GM12872 (cell line): ENCODE results near the gene SMTNL1.

ENCODE experiments used
- TF ChIP-seq, protein P1 (sequence below): IDR thresholded peaks from 3 replicates; pipeline ENCODE4 v1.5.1; 2011; ENCODE audit warnings: low read depth, mild to moderate bottlenecking, low read length, moderate library complexity; ENCODE audit not compliant: insufficient read depth

The SMTNL1 gene

DNA sequence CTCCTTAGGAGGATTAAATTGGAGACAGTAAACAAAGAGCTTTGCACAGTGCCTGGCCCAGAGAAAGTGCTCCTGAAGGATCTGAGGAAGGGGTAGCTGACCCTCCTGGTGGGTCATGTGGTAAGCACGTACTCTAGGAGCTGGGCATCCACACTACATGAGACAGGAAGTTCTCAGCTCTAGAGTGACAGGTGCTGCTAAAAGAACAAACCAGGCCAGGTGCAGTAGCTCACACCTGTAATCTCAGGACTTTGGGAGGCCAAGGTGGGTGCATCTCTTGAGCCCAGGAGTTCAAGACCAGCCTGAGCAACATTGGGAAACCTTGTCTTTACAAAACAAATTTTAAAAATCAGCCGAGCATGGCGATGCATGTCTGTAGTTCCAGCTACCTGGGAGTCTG lies 35.0 kb upstream of the SMTNL1 start:
- TF ChIP-seq, protein P1, sequence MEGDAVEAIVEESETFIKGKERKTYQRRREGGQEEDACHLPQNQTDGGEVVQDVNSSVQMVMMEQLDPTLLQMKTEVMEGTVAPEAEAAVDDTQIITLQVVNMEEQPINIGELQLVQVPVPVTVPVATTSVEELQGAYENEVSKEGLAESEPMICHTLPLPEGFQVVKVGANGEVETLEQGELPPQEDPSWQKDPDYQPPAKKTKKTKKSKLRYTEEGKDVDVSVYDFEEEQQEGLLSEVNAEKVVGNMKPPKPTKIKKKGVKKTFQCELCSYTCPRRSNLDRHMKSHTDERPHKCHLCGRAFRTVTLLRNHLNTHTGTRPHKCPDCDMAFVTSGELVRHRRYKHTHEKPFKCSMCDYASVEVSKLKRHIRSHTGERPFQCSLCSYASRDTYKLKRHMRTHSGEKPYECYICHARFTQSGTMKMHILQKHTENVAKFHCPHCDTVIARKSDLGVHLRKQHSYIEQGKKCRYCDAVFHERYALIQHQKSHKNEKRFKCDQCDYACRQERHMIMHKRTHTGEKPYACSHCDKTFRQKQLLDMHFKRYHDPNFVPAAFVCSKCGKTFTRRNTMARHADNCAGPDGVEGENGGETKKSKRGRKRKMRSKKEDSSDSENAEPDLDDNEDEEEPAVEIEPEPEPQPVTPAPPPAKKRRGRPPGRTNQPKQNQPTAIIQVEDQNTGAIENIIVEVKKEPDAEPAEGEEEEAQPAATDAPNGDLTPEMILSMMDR, result no peak

DNA sequence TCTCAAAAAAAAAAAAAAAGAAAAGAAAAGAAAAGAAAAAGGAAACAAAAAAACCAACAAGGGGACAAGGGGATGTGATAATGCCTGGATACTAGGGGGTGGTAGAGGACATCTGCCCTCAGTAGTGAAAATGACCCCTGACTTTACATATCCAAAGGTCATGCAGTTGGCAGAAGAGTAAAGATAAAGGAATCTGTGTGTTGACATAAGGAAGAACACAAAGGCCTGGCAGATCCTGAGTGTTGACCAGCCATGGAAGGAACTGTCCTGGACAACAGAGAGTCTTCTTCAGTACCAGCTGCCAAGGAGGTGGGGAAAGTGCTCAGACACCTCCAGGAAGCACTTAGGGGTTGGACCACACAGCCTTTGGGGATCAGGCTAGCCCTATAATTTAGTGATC lies 34.5 kb upstream of the SMTNL1 start:
- TF ChIP-seq, protein P1, result no peak

DNA sequence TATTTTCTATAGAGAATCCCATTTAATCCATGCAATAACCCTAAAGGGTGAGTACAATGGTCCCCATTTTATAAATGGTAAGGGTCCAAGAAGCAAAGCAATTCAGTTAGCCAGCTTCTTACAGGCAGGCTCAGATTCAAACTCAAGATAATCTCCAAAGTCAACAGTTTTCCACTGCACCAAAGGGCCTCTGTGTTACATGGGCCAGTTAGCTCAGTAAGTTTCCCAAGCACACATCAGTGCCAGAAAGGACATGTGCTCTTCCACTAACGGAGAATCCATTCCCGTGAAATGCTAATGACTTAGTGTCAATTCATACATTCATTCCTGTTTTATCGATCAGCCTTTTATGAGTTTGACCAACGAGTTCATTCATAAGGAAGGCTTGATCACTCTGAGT lies 32.9 kb upstream of the SMTNL1 start:
- TF ChIP-seq, protein P1, result no peak

DNA sequence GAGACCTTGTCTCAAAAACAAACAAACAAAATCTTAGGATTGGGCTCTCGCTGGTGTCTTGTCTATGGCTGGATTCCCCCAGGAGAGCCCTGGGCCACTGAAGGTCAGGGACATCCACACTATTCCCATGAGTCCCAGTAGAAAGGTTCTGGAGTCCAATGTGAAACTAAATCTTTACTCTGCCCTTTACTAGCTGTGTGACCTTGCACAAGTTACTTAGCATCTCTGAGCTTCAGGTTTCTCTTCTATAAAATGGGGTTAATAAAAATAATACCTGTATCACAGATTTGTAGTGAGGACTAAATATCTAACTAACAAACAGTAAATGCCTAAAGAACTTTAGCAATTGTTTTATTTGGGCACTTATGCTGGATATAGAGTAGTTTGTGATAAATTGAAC lies 30.9 kb upstream of the SMTNL1 start:
- TF ChIP-seq, protein P1, result no peak

DNA sequence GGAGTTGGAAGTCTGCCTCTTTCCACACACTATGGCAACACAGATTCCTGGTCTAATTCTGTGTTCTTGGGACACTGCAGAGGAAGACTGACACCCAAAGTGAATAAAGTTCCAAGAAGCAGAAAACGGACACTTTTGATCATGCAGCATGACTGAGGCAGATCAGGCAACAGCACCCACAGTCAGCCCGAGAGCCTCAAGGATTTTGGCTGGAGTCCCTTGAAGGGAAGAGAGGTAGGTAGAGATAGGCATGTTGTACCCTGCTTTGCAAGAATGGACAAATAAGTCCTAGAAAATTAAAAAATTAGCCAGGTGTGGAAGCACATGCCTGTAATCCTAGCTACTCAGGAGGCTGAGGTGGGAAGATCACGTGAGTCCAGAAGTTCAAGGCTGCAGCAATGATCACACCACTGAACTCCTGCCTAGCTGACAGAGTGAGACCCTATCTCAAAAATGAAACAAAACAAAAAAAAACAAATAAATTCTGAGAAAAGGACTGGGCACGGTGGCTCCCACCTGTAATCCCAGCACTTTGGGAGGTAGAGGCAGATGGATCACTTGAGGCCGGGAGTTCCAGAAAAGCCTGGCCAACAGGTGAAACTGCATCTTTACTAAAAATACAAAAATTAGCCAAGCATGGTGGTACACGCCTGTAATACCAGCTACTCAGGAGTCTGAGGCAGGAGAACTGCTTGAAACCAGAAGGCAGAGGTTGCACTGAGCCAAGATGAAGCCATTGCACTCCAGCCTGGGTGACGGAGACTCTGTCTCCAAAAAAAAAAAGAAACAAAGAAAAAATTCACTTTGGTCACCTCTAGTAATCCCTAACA lies 28.8 kb upstream of the SMTNL1 start:
- TF ChIP-seq, protein P1, result no peak

DNA sequence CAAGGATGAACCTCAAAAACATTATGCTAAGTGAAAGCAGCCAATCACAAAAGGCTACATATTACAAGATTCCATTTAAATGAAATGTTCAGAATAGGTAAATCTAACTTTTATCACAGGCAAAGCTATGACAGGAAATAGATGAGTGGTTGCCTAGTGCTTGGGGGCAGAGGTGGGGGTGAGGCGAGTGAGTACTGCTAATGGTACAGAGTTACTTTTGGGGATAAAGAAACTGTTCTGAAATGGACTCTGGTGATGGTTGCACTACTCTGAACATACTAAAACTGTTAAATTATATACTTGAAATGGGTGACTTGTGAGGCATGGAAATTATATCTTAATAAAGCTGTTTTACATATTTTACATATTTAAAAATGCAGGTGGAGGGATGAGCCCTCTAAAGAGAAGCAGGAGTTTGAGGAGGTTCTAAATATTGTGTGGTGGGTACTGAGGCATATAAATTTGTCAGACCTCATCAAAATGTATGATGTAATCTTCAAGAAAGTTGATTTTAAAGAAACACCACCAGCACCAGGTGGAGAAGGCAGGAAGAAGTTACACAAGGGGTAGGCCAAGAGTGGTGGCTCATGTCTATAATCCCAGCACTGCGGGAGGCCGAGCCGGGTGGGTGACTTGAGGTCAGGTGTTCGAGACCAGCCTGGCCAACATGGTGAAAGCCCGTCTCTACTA lies 25.5 kb upstream of the SMTNL1 start:
- TF ChIP-seq, protein P1, result no peak

DNA sequence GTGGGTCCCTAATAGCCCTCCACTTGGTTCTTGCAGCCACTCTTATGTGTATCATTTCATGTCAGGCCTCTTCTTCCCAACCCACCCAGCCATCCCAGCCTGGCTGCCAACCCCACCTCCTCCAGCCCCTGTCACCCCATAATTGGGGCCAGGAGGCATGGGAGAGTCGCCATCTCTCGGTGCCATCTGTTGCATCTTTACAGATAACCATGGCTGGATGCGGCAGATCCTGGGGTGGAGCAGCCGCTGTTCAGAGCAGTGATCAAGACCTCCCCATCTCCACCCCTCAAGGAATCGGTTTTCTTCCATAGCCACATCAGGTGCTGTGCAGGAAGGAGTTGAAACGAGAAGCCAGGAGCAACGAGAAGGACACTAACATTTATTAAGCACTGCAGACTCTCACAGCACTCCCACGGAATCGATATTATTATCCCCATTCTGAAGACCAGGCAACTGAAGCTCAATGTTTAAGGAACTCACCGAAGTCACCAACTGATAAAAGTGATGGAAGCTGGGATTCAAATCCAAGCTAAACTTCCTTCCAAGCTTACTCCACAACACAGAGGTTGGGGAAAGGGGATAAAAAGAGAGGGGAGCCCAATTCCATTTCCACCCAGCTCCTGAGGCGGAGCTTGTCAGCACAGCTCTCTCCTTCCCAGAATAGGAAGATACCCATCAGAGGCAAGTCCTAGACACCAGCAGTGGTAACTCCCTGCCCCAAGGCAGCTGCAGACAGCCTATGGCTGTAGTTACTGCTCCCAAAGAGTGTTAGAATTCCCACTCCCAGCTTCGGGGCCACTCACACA lies 24.5 kb upstream of the SMTNL1 start:
- TF ChIP-seq, protein P1, result no peak
